NCI-H1436 treated with DMSO at 0.1 percent for 48 hours (cell line): ENCODE measurements around the gene BCR.

ENCODE experiments used
- DNase-seq: peaks from one replicate; lab custom pipeline; 2025; lab: John Stamatoyannopoulos, UW

Gene BCR

DNA sequence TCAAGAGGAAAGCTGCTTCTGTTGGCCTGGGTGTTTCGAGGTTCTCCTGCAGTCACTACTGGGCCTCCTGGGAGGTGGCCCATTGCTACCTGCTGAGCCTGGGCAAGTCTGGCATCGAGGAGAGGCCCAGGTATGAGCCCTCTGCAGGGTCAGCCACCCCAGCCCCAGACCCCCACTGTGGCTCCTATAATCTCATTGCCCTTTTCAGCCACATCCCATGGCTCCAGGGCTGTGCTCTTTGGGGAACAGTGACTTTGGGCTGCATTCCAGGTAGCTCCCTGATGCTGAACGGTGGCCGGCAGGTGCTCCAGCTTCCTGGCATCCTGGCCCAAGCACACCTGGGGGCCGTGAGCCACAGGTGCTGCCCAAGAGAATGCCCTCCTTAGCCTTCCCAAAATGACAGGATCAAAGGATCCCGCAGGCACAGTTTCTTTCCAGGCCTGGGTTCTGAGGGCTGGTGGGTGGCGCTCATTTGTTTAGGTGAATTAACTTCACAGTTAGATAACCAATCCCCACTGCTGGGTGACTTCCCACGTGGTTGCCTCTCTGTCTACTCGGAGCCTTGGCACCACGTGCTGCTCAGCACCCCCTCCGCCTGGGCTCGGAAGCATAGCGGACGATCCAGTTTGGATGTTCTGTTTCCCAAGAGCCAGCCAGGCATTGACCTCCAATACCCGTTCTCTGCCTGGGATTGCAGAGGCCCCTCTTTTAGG, 97.4 kb downstream of the BCR start:
- DNase-seq = no peak

DNA sequence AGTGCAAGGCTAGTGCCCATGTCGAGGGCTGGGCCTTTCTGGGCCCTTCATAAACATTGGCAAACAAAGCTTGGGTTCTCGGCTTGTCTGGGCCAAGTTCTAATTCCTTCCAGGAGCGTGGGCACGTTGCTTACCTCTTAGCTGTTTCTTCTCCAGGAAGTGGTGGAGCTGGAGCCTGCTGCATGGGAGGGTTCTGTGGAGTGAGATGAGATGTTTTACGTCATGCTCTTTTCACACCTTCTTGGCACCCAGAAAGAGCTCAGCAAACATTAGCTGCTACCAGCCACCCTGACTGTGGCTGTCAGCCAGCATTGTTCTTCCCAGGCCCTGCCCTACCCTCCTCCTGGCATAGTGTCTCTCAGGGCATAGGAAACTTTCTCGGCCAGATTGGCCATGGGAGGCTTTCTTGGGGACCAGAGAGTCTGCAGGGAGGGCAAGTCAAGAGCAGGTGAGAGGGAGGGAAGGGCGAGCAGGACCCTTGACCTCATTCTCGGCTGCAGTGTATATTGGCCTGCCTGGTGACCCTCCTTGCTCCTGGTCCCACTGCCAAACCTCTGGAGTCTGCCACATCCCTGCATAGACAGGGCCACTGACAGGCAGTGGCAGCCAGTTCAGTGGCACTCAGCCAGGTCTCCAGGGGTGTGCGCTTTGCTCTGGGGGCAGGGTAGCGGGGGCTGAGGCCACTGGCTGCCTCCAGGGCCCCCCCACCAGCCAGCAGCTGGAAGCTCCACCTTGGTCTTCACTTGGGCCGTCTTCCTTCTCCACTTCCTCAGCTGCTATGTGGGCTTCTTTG, 98.8 kb downstream of the BCR start:
- DNase-seq = no peak

DNA sequence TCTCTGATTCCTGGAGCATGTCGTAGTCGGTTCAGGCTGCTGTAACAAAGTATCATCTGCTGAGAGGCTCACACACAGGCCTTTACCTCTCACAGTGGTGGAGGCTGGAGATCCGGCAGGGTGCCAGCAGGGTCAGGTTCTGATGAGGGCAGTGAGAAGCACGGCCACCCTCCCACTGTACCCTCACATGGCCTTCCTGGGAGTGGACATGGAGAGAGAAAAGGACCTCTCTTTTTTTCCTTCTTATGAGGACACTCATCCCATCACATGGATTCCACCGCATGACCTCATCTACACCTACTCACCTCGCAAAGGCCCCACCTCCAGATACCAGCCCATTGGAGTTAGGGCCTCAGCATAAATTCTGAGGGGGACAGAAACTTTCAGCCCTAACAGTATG, 99.5 kb downstream of the BCR start:
- DNase-seq = no peak

DNA sequence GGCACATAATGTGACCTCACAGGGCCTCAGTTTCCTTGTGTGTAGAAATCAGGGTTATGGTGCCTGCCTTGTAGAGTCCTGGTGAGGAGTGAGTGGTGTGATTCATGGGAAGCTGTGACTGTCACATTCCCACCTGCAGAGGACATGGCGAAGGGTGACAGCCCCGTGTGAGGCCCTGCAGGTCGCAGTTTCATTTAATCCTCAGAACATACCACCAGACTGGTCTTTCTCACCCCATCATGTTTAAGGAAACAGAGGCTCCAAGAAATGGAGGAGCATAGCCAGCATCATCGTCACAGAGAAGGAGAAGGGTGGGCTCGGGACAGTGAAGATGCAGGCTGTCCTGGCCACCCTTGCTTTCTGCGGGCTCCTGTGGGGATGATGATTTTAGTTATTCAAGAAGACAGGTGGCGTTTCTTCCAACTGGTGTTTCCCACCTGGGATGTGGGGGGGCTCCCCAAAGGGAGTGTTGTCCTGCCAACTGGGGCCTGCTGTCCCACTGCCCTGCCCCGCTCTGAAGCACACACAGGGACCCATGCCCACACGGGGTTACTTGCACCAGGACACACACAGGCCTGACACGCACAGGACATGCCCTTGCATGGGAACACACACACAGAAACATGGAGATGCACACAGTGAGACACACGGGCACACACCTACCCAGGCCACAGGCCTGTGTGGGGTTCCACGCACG, 100.2 kb downstream of the BCR start:
- no peak for DNase-seq

DNA sequence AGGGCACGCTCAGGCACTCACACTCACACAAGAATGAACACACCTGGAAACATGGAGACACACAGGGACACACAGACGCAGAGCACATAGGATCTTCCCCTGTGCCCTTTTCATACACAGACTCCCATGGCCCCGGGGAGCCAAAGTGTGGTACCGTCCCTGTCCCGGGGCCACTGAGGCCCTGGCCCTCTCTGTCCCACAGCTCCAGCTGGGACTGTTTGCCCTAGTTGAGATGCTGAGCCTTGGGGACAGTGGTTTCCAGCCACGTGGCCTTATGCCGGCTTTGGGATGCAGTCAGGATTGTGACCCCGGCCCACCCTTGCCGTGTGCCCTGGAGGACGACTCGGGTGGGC, 100.7 kb downstream of the BCR start:
- DNase-seq = no peak

DNA sequence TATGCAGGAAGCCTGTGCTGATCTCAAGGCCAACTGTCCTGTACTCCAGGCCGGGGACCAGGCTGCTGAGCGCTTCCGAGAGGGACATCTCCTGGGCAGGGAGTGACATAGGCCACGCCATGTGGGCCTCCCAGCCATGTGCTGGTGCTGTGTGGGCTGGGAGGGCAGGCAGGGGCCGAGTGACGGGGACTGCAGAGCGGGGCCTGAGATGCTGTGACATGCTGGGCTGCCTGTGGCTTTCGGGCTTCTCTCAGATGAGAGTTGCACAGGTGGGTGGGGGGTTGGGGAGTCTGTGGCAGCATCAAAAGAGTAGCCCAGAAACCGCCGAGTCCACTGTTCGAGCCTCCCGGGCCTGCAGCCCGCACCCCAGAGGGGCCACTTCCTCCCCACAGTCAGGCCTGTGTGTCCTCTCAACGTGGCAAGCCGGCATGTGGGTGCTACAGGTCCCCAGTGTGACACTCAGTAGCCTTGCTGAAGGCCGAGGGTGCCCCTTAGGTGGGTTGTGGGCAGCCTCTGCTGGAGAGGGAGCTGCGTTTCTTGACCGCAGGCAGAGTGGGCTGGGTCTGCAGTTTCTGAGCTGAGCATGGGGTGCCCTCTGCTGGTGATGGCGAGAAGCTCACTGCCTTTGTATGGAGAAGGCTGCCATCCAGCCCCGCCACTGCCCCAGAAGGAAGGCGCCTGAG, 101.2 kb downstream of the BCR start:
- no peak for DNase-seq

DNA sequence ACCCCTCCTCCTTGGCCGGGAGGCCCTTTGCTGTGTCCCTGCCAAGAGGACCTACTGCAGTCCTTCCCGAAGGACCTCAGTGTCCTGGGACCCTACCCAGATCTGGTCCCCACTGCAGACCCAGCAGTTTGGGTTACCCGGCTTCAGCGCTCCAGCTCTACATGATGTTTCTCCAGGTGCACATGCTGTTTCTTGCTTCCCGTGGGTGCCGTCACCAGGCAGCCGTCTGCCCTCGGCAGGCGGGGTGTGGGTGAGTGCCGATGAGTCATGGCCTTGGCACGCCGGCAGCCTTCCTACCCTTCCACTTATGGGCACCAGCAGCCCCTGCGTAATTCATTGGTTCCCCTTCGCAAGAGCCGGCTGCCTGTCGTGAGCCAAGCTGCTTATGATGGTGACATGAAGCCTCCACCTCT, 101.8 kb downstream of the BCR start:
- DNase-seq = no peak

DNA sequence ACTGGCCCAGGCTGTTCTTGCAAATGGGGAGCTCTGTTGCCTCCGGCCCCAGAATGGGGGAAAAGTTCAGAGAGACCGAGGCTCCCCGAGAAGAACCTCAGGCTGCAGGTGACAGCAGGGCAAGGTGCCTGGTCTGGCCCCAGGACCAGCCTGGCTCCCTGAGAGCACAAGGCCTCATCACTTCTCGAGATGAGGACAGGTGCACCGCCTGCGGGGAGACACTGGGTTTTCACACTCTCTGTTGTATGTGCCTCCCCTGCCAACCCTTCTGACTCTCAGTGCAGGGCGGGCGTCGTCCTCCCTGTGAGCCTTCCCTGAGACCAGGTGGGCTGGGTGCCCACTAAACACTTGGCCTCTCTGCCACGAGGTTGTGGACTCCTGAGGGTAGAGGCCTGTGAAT, 102.2 kb downstream of the BCR start:
- no peak for DNase-seq

DNA sequence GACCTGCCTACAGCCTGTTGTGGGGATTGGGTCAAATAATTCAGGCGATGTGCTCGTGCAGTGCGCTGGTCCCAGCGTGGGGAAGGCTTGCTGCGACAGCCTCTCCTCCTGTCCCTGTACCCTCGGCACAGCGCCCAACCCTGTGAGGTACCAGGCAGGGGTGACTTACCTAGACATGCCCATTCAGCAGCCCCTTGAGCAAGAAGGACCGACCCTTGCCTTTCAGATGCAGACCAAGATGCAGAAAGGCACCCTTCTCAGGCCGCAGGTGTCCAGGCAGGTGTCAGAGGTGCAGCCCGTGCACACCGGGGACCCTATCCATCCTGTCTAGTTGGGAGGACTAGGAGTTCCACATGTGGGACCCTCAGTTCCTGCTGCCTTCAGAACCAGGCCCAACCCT, 102.7 kb downstream of the BCR start:
- no peak for DNase-seq

DNA sequence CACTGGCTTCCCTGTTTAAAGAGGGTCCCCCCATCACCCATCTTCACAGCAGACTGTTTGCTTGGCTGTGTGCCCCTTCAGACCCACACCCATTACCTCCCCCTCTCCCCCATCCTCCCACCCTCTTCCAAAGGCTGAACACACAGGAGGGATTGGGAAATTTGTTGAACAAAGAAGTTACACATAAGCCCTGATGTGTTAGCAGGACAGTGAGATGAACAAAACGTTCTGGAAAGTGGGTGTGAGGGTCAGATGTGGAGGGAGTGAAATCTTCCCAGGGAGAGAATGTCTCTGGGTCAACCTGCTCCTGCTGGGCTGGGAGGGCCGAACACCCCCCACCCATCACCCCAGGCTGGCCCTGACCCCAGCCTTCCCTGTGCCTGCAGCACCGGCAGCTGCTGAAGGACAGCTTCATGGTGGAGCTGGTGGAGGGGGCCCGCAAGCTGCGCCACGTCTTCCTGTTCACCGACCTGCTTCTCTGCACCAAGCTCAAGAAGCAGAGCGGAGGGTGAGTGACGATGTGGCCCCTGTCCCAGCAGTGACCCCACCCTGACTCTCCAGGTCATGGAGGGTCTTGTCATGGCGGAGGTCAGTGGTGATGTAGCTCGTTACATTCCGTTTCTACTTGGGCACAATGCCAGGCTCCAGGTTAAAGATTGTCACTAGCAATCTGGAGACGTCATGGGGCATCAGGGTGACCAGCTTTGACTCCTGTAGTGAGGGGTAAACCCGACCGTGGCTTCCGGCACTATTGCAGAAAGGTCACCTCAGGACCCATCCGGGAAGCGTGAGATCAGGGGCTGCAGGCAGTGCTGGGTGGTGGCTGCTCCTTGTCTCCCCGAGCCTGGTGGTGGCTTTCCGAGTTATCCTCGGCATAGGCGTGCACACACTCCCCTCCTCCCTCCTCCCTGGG, 103.5 kb downstream of the BCR start:
- DNase-seq = no peak

DNA sequence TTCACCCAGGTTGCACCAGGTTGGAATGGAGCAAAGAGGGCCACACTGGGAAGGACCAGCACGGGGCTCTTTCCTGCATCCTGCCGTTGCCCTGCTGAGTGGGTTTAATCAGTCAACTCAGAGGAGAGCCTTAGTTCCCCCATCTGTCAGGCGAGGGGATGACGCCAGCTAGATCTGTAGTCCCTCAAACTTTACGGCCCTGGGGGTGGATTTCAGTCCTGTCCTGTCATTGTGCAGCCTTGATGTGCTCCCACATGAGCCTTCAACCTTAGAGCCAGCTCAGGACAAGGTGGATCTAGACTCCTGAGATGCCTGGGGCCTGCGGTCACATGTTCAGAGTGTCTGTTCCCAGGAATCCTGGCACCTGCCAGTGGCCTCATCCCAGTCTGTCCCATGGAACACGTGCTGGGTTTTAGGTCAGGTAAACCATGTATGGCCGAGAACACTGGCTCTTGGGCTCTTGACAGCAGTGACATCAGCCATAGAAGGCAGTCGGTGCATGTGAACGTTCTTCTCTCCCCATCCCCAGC, 104.3 kb downstream of the BCR start:
- DNase-seq = no peak

DNA sequence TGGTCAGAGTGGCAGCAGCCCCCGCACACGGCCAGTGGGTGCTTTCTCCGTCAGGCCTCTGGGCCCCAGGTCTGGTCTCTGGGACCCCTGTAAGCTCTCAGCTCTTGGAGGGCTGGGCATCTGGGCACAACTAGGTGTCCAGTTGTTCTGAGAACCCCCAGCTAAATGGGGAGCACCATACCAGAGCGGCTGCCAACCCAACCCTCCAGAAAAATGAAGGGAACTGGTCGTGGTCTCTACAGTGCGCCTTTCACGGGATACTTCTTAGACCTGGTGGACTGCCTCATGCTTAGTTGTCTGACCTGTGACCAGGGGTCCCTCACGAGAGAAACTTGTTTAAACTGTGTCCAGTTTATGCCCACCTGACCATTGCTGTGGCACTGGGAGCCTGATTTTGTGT, 104.9 kb downstream of the BCR start:
- no peak for DNase-seq

DNA sequence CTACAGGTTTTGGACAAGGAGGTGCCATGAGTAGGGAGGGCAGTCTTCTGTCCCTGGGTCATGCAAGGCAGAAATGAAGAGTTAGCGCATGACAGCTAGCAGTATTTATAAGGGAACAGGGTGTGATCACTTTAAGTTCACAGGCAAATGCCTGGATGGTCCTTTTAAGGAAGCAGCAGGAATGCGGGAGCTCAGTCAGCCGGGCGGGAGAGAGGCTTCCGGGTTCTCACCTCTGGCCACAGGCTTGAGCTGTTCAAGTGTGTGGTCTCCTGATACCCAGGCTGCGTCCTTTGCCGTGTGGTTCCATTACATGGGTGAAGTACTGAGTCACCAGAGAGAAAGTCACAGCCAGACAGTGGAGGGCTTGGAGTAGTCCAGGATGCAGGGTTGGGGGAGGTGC, 105.4 kb downstream of the BCR start:
- DNase-seq = no peak

DNA sequence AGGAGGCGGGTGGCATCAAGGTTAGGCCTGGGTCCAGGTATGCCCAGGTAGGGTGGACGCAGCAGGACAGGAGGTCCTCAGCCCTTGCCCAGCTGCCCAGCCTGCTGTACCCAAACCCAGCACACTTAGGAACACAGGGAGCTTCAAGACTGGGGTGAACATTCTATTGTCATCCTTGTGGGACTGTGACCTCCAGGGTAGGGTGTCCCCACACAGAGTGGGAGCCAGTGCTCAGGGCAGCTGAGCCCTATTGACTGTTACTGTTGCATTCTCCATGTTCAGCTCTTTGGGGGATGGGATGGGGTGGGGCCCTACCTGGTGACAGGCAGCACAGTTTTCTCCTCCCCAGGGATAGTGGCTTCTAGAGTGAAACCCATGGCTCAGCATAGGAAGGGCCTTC, 106.0 kb downstream of the BCR start:
- no peak for DNase-seq

DNA sequence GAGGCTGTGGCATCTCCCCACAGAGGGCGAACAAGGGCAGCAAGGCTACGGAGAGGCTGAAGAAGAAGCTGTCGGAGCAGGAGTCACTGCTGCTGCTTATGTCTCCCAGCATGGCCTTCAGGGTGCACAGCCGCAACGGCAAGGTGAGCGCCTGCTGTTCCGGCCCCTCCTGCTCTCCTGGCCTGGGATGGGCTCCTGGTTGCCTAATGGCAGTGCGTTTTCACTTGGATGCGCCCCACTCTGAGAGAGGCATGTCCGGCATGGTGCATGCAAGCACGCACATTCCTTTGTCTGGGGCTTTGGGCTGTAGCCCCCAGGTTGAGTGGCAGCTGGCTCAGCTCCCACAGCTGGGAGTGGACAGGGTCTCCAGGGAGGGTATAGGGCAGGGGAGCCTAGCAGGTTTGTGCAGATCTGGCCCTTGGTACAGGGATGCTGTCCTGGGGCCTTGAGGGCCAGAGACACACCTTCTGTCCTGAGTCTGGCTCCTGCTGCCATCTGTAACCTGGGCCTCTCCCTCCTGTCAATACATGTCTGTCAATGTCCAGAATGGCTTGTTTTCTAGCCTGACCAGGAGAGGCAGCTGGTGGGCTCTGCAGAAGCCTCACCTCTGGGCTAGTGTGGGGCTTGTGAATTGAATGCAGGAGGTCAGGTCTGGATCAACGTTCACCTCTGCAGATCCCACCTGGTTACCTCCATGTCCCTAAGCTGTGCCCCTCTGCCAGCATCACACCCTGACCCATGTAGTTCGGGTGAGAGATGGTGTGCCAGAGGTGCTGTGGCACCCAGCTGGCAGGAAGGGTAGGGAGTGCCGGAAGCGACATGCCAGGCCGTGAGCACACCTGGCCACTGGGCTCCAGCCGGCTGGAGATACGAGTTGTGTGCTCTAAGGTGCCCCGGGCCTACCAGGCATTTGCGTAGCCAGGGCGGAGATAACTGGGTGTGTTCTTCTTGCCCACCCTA, 107.1 kb downstream of the BCR start:
- no peak for DNase-seq

DNA sequence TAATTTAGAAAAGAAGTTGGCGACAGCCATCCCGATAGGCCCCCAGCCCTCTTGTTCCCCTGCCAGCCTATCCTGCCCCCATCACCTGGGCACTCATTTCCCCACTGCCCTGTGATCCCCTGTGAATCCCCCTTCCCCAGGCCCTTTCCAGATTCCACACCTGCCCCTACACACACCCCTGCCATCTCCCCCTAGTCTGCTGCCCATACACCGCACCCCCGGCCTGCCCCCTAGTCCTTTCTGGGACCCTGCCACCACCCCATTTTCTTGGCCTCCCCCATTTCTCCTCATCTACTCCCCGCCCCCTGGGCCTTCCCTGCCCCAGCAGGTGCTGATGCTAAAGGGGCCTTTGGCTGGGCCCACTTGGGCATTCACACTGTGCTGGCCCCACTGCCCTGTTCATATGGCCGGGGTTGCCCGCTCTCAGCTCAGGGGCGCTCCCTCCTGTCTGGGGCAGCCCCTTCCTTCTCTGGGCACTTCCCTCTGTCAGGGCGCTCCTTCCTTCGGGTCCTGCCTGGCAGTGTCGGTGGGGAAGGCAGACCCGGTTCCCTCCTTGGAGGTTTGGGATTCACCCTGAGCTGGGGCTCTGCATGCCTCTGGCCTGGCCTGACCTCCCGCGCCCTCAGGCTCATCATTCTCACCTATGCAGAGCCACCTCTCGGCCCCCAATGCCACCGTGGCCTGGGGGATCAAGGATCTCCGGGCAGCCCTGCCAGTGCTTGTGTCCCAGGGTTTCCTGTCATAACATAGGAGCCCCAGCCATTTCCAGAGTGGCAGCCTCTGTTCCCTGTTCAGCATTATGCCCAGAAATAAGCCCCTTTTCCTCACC, 108.2 kb downstream of the BCR start:
- DNase-seq = no peak

DNA sequence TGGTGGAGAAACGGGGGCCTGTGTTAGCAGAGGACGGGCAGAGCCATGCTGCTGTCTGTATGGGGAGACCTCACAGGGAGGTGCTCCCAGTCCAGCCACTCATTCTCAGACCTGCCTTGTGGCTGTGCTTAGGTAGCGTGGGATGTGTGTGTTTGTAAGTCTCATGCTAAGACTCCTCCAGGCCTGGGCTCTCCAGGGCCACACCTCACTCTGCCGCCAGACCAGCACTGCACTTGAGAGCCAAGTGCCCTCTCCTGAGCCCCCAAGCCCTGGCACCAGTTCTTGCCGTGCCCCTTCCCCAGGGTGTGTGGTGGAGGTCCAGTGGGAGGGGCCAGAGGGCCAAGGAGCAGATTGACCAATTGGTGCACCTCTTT, 108.8 kb downstream of the BCR start:
- DNase-seq = no peak

DNA sequence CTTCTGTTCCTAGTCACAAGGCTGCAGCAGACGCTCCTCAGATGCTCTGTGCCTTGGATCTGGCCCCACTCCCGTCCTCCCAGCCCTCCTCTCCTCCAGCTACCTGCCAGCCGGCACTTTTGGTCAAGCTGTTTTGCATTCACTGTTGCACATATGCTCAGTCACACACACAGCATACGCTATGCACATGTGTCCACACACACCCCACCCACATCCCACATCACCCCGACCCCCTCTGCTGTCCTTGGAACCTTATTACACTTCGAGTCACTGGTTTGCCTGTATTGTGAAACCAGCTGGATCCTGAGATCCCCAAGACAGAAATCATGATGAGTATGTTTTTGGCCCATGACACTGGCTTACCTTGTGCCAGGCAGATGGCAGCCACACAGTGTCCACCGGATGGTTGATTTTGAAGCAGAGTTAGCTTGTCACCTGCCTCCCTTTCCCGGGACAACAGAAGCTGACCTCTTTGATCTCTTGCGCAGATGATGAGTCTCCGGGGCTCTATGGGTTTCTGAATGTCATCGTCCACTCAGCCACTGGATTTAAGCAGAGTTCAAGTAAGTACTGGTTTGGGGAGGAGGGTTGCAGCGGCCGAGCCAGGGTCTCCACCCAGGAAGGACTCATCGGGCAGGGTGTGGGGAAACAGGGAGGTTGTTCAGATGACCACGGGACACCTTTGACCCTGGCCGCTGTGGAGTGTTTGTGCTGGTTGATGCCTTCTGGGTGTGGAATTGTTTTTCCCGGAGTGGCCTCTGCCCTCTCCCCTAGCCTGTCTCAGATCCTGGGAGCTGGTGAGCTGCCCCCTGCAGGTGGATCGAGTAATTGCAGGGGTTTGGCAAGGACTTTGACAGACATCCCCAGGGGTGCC, 109.8 kb downstream of the BCR start:
- DNase-seq = no peak
